Spinal cord (tissue), 10 donors: Measurements from ENCODE around the gene LAMP2. TPM values are rescaled to one million over a fixed set of nuclear protein-coding genes. Genes with fewer than 3 reads are reported as not detected.
"Not testable (repeated sequence)": the region's sequence is repeated elsewhere in the genome, so short reads cannot be mapped to it uniquely, and the experiment has no call there.

Experiments used
- DNase-seq, 6 donors: peaks; one replicate each; pipeline versions ENCODE4 v3.0.0 to v3.0.0-alpha.2; 2013 to 2015; ENCODE audit warnings: low spot score in 6 of 6, low read depth in 4 of 6
- H3K27ac ChIP-seq: one replicate; pipeline ENCODE4 v1.5.1; 2013; ENCODE audit warnings: low read depth, low read length, control low read depth
- H3K27me3 ChIP-seq: one replicate; pipeline ENCODE4 v1.6.1; 2013; ENCODE audit warnings: low read length; ENCODE audit not compliant: control insufficient read depth, insufficient read depth
- H3K36me3 ChIP-seq: one replicate; pipeline ENCODE4 v1.6.1; 2013; ENCODE audit warnings: low read length; ENCODE audit not compliant: control insufficient read depth, insufficient read depth
- H3K4me1 ChIP-seq: one replicate; pipeline ENCODE4 v1.6.1; 2013; ENCODE audit warnings: low read length; ENCODE audit not compliant: control insufficient read depth, insufficient read depth
- H3K4me3 ChIP-seq: one replicate; pipeline ENCODE4 v1.5.1; 2013; ENCODE audit warnings: low read depth, low read length, control low read depth
- H3K9me3 ChIP-seq: one replicate; pipeline ENCODE4 v1.6.1; 2013; ENCODE audit warnings: low read length; ENCODE audit not compliant: control insufficient read depth, insufficient read depth
- WGBS: methylation state at CpG from one replicate; pipeline ENCODE4 v1.1.5; 2013; ENCODE audit warnings: missing lambda C conversion rate; ENCODE audit not compliant: insufficient coverage; 5-methylcytosine and 5-hydroxymethylcytosine counted together
- long read RNA-seq, 4 donors: transcript quantifications; one replicate each; lab custom pipeline, GENCODE V29; 2026
- polyA plus RNA-seq, 2 donors: library from polyadenylated mRNA; unstranded; fragments of 120-200 nt; gene quantifications; one replicate each; pipeline ENCODE4 v1.2.1, GENCODE V29; 2013; ENCODE audit not compliant: insufficient read length in 2 of 2
- total RNA-seq, 2 donors: library from RNA; depleted of rRNA in 1 of 2; stranded (reverse); fragments of 120-200 nt in 1 of 2; fragments of >200 nt in 1 of 2; gene quantifications; one replicate each; pipeline versions ENCODE4 v1.2.3 to v1.2.4, GENCODE V29; 2013 to 2014
- donor health status: healthy.

The LAMP2 gene
- total RNA-seq (100 to 1,000 TPM; 126 to 155 TPM), polyA plus RNA-seq (10 to 100 TPM; 71.6 to 87.8 TPM)
- long read RNA-seq, donor 1, full-length matches to known transcripts = 26 of 33 reads
- long read RNA-seq, donor 1, partial matches to known transcripts = 7 of 33 reads
- long read RNA-seq, donor 1, other reads (novel, unspliced or antisense) = 0 of 33 reads
- long read RNA-seq, donor 2, full-length matches to known transcripts = 11 of 11 reads
- long read RNA-seq, donor 2, partial matches to known transcripts = 0 of 11 reads
- long read RNA-seq, donor 2, other reads (novel, unspliced or antisense) = 0 of 11 reads
- long read RNA-seq, donor 3, full-length matches to known transcripts = 13 of 22 reads
- long read RNA-seq, donor 3, partial matches to known transcripts = 9 of 22 reads
- long read RNA-seq, donor 3, other reads (novel, unspliced or antisense) = 0 of 22 reads
- long read RNA-seq, donor 4, full-length matches to known transcripts = 24 of 36 reads
- long read RNA-seq, donor 4, partial matches to known transcripts = 12 of 36 reads
- long read RNA-seq, donor 4, other reads (novel, unspliced or antisense) = 0 of 36 reads

DNA sequence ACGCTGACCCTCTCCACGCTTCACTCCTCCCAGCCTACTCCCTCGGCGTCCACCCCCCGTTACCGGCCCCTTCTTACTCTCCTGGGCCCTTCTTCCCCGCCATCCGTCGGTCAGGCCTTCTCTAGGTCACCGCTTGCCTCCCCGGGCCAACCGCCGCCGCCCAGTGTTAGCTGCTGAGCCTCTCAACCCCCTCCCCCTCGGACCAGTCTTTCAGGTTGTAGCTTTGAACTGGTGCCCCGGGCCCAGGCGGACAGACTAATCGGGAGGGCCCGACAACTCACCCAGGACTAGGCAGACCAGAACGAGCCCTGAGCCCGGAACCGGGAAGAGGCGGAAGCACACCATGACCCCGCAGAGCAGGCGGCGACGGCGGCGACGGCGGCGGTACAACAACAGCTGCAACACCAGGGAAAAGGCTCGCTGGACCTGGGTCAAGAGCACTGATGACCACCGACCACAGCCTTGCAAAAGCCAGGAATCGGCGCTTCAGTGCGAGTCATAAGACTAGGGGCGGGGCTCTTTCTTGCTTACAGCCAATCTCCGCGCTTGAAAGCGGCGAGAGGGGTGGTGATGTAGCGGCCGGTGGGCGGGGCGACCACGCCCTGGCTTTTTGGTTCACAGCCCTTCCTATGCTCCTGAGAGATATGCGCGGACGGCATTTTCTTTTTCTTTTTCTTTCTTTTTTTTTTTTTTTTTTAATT, at the start of gene LAMP2:
Gene LAMP2, minus strand, starts transcription at position 472 of the 701 bp plus-strand sequence. Its CDS starts 127 bp downstream, at position 345.
- H3K27ac ChIP-seq = peak within 1 kb of the TSS; percentile 94
- H3K27me3 ChIP-seq = no peaks in the 10 kb centered on the region
- WGBS = 27% methylated on average over 38 of the region's 50 CpGs
- H3K4me3 ChIP-seq = peak within 1 kb of the TSS; percentile 79
- DNase-seq = peak; percentile 65 to 95 (median 70)
- no peaks in the 10 kb centered on the region for H3K36me3 ChIP-seq
- no peaks in the 10 kb centered on the region for H3K9me3 ChIP-seq
- no peaks in the 10 kb centered on the region for H3K4me1 ChIP-seq

GRCh38 chrX:120517936-120518335, 48.8 kb upstream of the LAMP2 start:
- Histone ChIP-seq H3K4me1 (no peaks in the 10 kb centered on the region), H3K27me3 (no peaks in the 10 kb centered on the region), H3K36me3 (no peaks in the 10 kb centered on the region), H3K4me3 (no peak overlapping the region), H3K27ac (no peak overlapping the region), H3K9me3 (no peaks in the 10 kb centered on the region)
- DNase-seq = no peak
- no CpG with 5 or more reads among the region's 3 CpGs for WGBS

GRCh38 chrX:120514236-120514635, 45.1 kb upstream of the LAMP2 start:
- no CpG with 5 or more reads among the region's 1 CpG for WGBS
- H3K36me3 ChIP-seq = no peaks in the 10 kb centered on the region
- H3K4me1 ChIP-seq = no peaks in the 10 kb centered on the region
- no peaks in the 10 kb centered on the region for H3K27me3 ChIP-seq
- H3K4me3 ChIP-seq = no peak overlapping the region
- no peaks in the 10 kb centered on the region for H3K9me3 ChIP-seq
- H3K27ac ChIP-seq = no peak overlapping the region
- peak in 1 of 6 donors; percentile 2 for DNase-seq

DNA sequence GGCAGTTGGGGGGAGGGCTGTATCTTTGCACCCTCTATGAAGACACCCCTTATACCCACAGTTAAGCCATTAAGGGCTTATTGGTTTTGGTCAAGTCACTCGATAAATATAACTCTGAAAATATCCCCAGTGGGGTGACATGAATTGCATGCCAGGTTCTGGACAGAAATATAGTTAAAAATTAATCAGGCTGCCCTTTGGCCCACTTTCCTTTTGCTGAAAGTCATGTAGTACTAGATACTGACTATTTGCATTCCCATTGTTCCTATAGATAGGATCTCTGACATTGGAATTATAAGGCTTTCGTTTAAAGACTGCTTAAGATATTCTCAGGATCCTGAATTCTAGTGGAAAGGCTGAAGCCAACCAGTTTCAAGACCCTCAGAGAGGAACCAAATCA, 43.5 kb upstream of the LAMP2 start:
- Histone ChIP-seq H3K4me3 (no peak overlapping the region), H3K36me3 (no peaks in the 10 kb centered on the region), H3K9me3 (no peaks in the 10 kb centered on the region), H3K4me1 (no peaks in the 10 kb centered on the region), H3K27ac (no peak overlapping the region), H3K27me3 (no peaks in the 10 kb centered on the region)
- DNase-seq = no peak
- WGBS = no CpG with 5 or more reads among the region's 2 CpGs

DNA sequence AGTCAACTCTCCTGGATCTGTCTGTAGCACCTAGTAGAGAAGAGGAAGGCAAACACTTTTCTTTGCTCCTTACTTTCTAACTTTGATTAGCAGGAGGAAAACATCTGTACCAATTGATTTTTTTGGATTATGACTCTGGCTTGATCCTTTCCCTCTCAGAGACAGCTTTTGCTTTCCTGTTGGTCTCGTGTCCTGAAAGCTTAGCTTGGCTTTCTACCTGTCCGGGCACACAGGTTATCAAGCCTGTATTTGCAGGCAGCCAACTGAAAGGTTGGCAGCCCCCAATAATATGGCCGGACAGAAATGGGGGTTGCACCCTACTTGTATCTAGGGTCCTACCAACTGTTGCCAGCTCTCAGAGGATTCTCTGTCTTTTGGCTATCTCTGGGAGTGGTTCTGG, 43.1 kb upstream of the LAMP2 start:
- no peaks in the 10 kb centered on the region for H3K27me3 ChIP-seq
- H3K27ac ChIP-seq = no peak overlapping the region
- WGBS = 67% methylated on average over 2 of the region's 3 CpGs
- H3K9me3 ChIP-seq = no peaks in the 10 kb centered on the region
- H3K36me3 ChIP-seq = no peaks in the 10 kb centered on the region
- no peaks in the 10 kb centered on the region for H3K4me1 ChIP-seq
- no peak overlapping the region for H3K4me3 ChIP-seq
- no peak for DNase-seq

GRCh38 chrX:120504569-120504968, 35.5 kb upstream of the LAMP2 start:
- WGBS = 67% methylated on average over 1 of the region's 1 CpG
- no peaks in the 10 kb centered on the region for H3K27me3 ChIP-seq
- no peak overlapping the region for H3K4me3 ChIP-seq
- no peak overlapping the region for H3K27ac ChIP-seq
- peaks cover 1% of the 10 kb centered on the region for H3K9me3 ChIP-seq
- no peaks in the 10 kb centered on the region for H3K4me1 ChIP-seq
- H3K36me3 ChIP-seq = no peaks in the 10 kb centered on the region
- no peak for DNase-seq

GRCh38 chrX:120499301-120500072, 30.4 kb upstream of the LAMP2 start:
- no peaks in the 10 kb centered on the region for H3K36me3 ChIP-seq
- no peaks in the 10 kb centered on the region for H3K9me3 ChIP-seq
- H3K27ac ChIP-seq = no peak overlapping the region
- WGBS = 67% methylated on average over 1 of the region's 4 CpGs
- no peak for DNase-seq
- no peak overlapping the region for H3K4me3 ChIP-seq
- no peaks in the 10 kb centered on the region for H3K27me3 ChIP-seq
- H3K4me1 ChIP-seq = no peaks in the 10 kb centered on the region

DNA sequence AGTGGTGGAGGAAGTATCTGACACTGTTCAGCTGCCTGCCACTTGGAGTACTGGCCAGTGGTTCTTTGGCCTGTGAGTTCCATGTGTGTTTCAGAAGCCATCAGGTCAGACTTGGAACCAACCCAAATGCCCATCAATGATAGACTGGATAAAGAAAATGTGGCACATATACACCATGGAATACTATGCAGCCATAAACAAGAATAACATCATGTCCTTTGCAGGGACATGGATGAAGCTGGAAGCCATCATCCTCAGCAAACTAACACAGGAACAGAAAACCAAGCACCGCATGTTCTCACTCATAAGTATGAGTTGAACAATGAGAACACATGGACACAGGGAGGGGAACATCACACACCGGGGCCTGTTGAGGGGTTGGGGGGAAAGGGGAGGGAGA, 21.0 kb upstream of the LAMP2 start:
- not testable (repeated sequence) for H3K36me3 ChIP-seq, H3K4me1 ChIP-seq, DNase-seq, H3K27ac ChIP-seq, H3K27me3 ChIP-seq, H3K4me3 ChIP-seq, H3K9me3 ChIP-seq
- no CpG with 5 or more reads among the region's 2 CpGs for WGBS

DNA sequence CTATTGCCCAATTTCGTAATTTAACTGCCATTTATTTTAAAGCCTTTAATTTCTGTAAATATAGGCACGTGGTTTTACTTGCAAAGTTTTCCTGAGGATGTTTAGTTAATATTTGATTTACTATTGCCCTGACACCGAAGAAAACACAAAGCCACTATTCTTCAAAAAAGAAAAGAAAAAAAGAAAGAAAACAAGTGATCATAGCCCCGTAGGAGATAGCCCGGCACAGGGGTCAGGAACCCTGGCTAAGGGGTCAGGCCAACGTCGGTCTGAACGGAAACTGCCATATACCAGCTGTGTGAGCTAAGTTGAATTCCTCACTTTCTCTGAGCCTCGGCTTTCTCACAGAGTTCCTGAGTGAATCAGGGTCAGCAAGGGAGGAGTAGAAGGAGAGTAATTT, 17.7 kb upstream of the LAMP2 start:
- DNase-seq = no peak
- no peak overlapping the region for H3K4me3 ChIP-seq
- H3K27ac ChIP-seq = no peak overlapping the region
- H3K9me3 ChIP-seq = no peaks in the 10 kb centered on the region
- no peaks in the 10 kb centered on the region for H3K36me3 ChIP-seq
- no peaks in the 10 kb centered on the region for H3K4me1 ChIP-seq
- WGBS = 58% methylated on average over 6 of the region's 9 CpGs
- H3K27me3 ChIP-seq = no peaks in the 10 kb centered on the region
